Neural progenitor cell (in vitro differentiated cells): ENCODE results near the gene FBXL14.

Source experiments
- EZH2 ChIP-seq: fragments of 200-600 bp; sonication (generic); IDR thresholded peaks from 2 replicates; pipeline ENCODE4 v1.6.1; 2017; ENCODE audit warnings: antibody characterized with exemption, mild to moderate bottlenecking, moderate library complexity
- TF ChIP-seq, protein P1 (sequence below): fragments of 200-600 bp; sonication (generic); IDR thresholded peaks from 2 replicates; pipeline ENCODE4 v1.5.1; 2017; ENCODE audit warnings: antibody characterized with exemption, mild to moderate bottlenecking

DNA sequence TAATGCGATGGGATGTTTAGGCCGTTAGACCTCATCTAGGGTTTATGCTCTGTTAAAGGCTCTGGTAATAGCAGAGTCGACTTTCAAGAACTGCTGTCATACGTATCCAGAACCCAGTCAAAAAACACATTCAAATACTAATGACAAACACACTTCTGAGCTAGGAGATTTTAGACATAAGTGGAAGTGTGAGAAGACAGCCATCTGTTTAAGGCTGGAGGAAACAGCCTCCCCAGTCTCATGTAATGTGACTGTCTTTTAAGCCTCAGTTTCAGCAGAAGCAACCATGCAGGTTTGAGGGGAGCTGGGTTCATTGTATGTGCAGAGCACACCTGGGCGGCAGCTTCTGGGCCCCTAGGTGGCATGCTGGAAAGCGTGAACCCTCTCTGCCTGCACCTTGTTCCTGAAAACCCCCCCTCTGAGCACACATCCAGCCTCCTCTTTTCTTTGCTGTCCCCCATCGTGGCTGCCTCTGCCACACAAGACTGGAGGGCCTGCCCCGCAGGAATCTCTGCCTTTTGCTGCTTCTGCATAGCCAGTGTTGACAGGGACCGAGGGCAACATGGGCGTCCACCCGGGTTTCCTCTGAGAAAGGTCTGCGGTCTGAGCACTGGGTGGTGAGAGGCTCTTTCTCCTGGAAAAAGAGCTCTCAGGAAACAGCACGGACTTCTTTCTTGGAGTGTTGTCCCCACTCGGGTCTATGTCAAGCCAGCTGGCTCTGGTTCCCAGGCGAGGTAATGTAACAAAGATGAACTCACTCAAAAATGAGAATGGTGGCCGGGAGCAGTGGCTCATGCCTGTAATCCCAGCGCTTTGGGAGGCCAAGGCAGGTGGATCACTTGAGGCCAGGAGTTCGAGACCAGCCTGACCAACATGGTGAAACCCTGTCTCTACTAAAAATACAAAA is 46.2 kb upstream of the FBXL14 start:
- TF ChIP-seq, protein P1, sequence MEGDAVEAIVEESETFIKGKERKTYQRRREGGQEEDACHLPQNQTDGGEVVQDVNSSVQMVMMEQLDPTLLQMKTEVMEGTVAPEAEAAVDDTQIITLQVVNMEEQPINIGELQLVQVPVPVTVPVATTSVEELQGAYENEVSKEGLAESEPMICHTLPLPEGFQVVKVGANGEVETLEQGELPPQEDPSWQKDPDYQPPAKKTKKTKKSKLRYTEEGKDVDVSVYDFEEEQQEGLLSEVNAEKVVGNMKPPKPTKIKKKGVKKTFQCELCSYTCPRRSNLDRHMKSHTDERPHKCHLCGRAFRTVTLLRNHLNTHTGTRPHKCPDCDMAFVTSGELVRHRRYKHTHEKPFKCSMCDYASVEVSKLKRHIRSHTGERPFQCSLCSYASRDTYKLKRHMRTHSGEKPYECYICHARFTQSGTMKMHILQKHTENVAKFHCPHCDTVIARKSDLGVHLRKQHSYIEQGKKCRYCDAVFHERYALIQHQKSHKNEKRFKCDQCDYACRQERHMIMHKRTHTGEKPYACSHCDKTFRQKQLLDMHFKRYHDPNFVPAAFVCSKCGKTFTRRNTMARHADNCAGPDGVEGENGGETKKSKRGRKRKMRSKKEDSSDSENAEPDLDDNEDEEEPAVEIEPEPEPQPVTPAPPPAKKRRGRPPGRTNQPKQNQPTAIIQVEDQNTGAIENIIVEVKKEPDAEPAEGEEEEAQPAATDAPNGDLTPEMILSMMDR: no peak
- TF ChIP-seq EZH2: no peak
